Type B pancreatic cell (in vitro differentiated cells): ENCODE results near the gene CRAT. TPM values are rescaled to one million over a fixed set of nuclear protein-coding genes. Genes with fewer than 3 reads are reported as not detected.

ENCODE experiments used
- DNase-seq: peaks from one replicate; pipeline ENCODE4 v3.0.0; 2021; ENCODE audit warnings: mixed read lengths; ENCODE audit not compliant: unreplicated experiment; ENCODE audit errors: extremely low spot score
- H3K27ac Mint-ChIP-seq: 2 replicates; pipeline ENCODE4 v1.8.0; 2021; ENCODE audit warnings: mild to moderate bottlenecking, mixed read lengths
- H3K27me3 Mint-ChIP-seq: 2 replicates; pipeline ENCODE4 v1.8.0; 2021; ENCODE audit warnings: mixed read lengths
- H3K36me3 Mint-ChIP-seq: 2 replicates; pipeline ENCODE4 v1.8.0; 2021; ENCODE audit warnings: mixed read lengths
- H3K4me1 Mint-ChIP-seq: one replicate; pipeline ENCODE4 v1.8.0; 2021; ENCODE audit warnings: mixed read lengths; ENCODE audit not compliant: unreplicated experiment
- H3K4me3 Mint-ChIP-seq: 2 replicates; pipeline ENCODE4 v1.8.0; 2021; ENCODE audit warnings: mild to moderate bottlenecking, mixed read lengths
- H3K9me3 Mint-ChIP-seq: 2 replicates; pipeline ENCODE4 v1.8.0; 2021; ENCODE audit warnings: mixed read lengths
- total RNA-seq: library from RNA; stranded (reverse); gene quantifications from 2 replicates; pipeline ENCODE4 v1.2.1, GENCODE V29; 2021; ENCODE audit warnings: low replicate concordance
- TF ChIP-seq, protein P1 (sequence below): fragments of 200-600 bp; sonication (generic); conservative IDR thresholded peaks from 2 replicates; pipeline ENCODE4 v1.5.0; 2021; ENCODE audit warnings: antibody characterized with exemption, mild to moderate bottlenecking

Gene CRAT
- total RNA-seq, 1 donor from 2014 or later = 28.4 TPM

DNA sequence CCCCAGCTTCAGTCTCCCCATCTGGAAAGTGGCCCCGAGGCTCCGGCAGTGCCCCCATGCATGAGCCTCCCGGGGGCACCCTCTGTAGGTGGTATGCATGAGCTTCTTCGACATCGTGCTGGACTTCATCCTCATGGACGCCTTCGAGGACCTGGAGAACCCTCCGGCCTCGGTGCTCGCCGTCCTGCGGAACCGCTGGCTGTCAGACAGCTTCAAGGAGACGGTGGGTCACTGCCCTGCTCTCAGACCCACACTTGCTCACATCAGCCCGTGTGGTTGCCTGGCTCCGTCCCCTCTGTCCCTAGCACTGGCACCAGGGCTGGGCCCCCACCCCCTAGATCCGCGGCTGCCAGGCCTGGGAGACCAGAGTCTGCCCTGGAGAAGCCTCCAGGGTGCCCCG, 42.5 kb downstream of the CRAT start:
- DNase-seq = no peak
- H3K36me3 Mint-ChIP-seq = peaks cover 5% of the 10 kb centered on the region
- H3K4me1 Mint-ChIP-seq = no peaks in the 10 kb centered on the region
- no peak overlapping the region for H3K4me3 Mint-ChIP-seq
- no peak overlapping the region for H3K27ac Mint-ChIP-seq
- no peaks in the 10 kb centered on the region for H3K9me3 Mint-ChIP-seq
- no peaks in the 10 kb centered on the region for H3K27me3 Mint-ChIP-seq
- TF ChIP-seq, protein P1, sequence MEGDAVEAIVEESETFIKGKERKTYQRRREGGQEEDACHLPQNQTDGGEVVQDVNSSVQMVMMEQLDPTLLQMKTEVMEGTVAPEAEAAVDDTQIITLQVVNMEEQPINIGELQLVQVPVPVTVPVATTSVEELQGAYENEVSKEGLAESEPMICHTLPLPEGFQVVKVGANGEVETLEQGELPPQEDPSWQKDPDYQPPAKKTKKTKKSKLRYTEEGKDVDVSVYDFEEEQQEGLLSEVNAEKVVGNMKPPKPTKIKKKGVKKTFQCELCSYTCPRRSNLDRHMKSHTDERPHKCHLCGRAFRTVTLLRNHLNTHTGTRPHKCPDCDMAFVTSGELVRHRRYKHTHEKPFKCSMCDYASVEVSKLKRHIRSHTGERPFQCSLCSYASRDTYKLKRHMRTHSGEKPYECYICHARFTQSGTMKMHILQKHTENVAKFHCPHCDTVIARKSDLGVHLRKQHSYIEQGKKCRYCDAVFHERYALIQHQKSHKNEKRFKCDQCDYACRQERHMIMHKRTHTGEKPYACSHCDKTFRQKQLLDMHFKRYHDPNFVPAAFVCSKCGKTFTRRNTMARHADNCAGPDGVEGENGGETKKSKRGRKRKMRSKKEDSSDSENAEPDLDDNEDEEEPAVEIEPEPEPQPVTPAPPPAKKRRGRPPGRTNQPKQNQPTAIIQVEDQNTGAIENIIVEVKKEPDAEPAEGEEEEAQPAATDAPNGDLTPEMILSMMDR = no peak

DNA sequence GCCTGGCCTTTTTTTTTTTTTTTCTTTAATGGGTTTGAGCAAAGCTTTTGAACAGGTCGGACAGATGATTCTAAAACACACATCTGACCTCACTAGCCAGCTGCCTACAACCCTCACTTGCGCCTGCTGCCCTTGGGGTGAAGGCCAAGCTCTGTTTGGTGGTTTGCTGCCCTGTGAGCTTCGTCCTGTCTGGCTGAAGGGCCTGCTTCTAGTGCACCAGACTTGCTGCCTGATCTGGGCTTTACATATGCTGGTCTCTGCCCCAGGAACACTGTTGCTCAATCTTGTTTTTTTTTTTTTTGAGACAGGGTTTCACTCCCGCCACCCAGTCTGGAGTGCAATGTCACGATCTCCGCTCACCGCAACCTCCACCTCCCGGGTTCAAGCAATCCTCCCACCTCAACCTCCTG, 46.1 kb downstream of the CRAT start:
- Mint-ChIP-seq H3K36me3 (peaks cover 7% of the 10 kb centered on the region), H3K9me3 (no peaks in the 10 kb centered on the region), H3K27me3 (no peaks in the 10 kb centered on the region), H3K4me3 (no peak overlapping the region), H3K4me1 (no peaks in the 10 kb centered on the region), H3K27ac (no peak overlapping the region)
- DNase-seq = no peak
- TF ChIP-seq, protein P1 = no peak

DNA sequence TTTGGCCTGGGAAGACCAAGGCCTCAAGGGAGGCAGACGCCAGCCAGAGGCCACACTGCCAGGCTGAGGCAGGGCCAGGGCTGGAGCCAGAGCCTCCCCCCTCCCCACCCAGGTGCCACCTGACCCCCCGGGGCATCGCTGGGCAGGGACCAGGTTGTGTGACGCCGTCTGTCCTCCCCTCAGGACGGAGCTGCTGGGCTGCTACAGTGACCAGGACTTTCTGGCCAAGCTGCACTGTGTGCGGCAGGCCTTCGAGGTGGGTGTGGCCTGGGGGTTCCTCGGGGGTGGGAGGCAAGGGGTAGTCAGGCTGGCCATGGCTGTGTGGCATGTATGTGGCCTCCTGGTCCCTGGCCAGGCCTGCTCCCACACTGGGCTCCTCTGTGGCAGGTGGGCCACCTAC, 47.5 kb downstream of the CRAT start:
- no peak overlapping the region for H3K27ac Mint-ChIP-seq
- no peak for DNase-seq
- H3K4me1 Mint-ChIP-seq = no peaks in the 10 kb centered on the region
- TF ChIP-seq, protein P1 = no peak
- no peak overlapping the region for H3K4me3 Mint-ChIP-seq
- H3K27me3 Mint-ChIP-seq = no peaks in the 10 kb centered on the region
- H3K36me3 Mint-ChIP-seq = peaks cover 7% of the 10 kb centered on the region
- no peaks in the 10 kb centered on the region for H3K9me3 Mint-ChIP-seq

DNA sequence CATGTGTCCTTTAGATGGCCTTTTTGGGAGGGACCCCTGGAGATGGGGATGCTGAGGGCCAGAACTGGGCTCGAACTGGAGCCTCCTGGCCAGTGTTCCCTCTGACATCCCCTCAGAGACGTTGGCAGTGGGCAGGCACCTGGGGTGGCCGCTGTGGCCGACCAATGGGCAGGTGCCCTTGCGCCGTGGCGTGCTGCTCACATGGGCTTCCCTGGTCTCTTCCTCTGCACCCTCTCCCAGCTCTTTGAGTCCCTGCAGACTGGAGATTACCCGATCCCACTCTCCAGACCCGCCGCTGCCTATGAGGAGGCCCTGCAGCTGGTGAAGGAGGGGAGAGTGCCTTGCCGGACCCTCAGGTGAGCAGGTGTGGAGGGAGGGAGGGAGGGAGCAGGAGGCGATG, 49.6 kb downstream of the CRAT start:
- TF ChIP-seq, protein P1 = no peak
- DNase-seq = no peak
- Mint-ChIP-seq H3K4me3 (no peak overlapping the region), H3K4me1 (no peaks in the 10 kb centered on the region), H3K27me3 (no peaks in the 10 kb centered on the region), H3K9me3 (no peaks in the 10 kb centered on the region), H3K27ac (no peak overlapping the region), H3K36me3 (peaks cover 10% of the 10 kb centered on the region)

DNA sequence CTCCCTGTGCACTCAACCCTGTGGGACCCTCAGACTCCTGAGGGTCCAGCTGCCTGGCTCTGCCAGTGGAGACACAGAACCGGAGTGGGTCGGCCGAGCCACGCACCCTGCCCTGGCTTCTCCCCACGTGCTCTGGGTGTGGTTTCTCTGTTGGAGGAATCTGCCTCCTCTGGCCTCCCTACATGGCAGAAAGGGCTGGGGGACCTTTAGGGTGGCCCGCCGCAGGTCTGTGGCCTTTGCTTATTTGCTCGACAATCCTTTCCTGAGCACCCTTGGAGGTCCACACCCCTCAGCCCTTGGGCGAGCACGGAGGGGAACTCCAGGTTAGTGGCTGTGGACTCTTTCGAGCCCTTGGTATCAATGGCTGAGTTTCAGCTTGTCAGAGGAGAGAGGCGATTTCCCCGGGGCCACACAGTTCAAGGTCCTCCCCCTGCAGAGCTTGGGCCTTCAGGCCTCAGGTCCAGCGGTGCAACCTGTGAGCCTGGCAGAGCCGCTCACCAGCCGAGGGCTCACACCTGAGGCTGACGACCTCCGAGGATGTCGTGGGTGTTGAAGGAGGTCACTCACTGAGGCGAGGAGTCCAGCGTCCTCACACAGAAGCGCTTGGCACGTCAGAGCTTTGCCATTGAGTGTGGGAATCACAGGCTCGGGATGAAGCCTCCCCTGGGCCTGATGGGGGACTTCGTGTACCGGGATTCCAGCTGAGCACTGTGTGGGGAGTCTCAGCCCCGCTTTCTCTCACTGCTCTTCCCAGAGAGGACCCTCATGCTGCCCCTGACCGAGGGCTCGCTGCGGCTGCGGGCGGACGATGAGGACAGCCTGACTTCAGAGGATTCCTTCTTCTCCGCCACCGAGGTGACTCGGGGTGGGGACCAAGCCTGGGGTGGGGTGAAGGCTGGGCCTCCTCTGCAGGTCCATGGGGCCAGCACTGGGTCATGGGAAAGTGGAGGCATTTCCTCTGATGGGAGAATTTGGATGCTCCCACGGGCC, 50.5 kb downstream of the CRAT start:
- H3K9me3 Mint-ChIP-seq = no peaks in the 10 kb centered on the region
- TF ChIP-seq, protein P1 = no peak
- H3K4me3 Mint-ChIP-seq = no peak overlapping the region
- H3K27ac Mint-ChIP-seq = no peak overlapping the region
- no peak for DNase-seq
- H3K4me1 Mint-ChIP-seq = no peaks in the 10 kb centered on the region
- H3K36me3 Mint-ChIP-seq = peaks cover 6% of the 10 kb centered on the region
- H3K27me3 Mint-ChIP-seq = no peaks in the 10 kb centered on the region
